SK-N-MC (cell line): ENCODE results near the gene HIVEP2.

Experiments used
- EZH2 ChIP-seq: fragments of 200-600 bp; sonication (generic); IDR thresholded peaks from one replicate; pipeline ENCODE4 v1.6.1; 2017; ENCODE audit warnings: antibody characterized with exemption
- POLR2AphosphoS5 ChIP-seq: IDR thresholded peaks from 2 replicates; pipeline ENCODE4 v1.6.1; 2012; ENCODE audit warnings: mild to moderate bottlenecking, low read depth, low read length, borderline replicate concordance

GRCh38 chr6:142722012-142722411, 223.0 kb downstream of the HIVEP2 start:
- TF ChIP-seq EZH2 (no peak), POLR2AphosphoS5 (no peak)
